22Rv1 (cell line): ENCODE data around the gene MAP2K3.
"Not testable (repeated sequence)": the region's sequence is repeated elsewhere in the genome, so short reads cannot be mapped to it uniquely, and the experiment has no call there.

Experiments
- CTCF ChIP-seq: fragments of 450-650 bp; IDR thresholded peaks from 2 replicates; pipeline ENCODE4 v1.5.1; 2017; ENCODE audit warnings: mild to moderate bottlenecking
- ZFX ChIP-seq: fragments of 450-650 bp; IDR thresholded peaks from 2 replicates; pipeline ENCODE4 v1.6.1; 2017; ENCODE audit warnings: antibody characterized with exemption, borderline replicate concordance

DNA sequence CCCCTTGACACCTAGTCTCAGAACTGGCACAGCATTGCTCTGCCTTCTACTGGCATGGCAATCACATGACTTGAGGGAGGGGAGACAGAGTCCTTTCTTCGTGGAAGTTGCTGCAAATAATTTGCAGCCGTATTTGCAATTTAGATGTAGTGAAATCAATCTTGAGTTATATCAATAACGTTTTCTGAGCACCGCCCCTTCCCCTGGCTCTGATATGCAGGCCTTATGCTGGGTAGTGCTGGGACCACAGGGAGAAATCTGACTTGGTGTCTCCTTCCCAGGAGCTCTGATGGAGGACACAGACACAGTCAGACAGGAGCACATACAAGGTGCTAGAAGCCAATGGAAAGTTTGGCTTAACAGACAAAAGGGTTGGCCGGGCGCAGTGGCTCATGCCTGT, 55.9 kb downstream of the MAP2K3 start:
- TF ChIP-seq CTCF, ZFX: not testable (repeated sequence)
